Measurements from ENCODE around the gene CIAO2B. TPM values are rescaled to one million over a fixed set of nuclear protein-coding genes. Genes with fewer than 3 reads are reported as not detected.

The CIAO2B gene
- total and polyA plus RNA-seq, 11 donors, result 103 to 669 (median 129) TPM

DNA sequence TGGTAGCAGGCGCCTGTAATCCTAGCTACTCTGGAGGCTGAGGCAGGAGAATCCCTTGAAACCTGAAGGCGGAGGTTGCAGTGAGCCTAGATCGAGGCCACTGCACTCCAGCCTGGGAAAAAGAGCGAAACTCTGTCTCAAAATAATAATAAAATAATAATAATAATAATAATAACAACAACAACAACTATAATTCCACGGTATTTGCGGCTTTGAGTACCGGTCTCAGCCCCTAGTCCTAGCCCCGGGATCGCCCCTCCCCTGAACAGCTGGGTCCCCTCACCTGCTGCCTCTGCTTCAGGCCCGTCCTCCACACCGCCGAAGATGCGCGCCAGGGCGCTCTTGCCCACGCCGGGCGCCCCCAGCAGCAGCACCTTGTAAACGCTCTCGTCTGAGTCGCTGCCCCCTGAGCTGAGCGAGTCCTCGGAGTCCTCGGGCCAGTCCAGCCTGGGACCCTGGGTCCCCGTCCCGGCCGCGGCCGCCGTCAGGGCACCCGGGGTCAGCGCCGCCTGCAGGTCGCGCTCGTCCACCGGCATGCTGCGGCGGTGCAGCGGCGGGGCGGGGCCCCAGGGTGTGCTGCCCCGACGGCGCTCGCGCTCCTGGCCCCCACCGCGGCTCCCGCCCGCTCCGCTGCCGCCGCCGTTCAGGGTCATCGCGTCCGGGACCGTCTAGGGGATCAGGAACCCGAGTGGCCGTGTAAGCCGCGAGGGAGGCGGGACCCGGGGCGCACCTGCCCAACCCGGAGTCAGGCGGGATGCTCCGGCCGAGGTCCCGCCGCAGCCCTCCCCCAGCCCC, 9.5 kb downstream of the CIAO2B start:
- ATAC-seq, result peak in 2 of 4 donors; percentile 1 to 25
- Histone ChIP-seq H3K4me1 (peaks cover 0 to 70% (median 32%) of the 10 kb centered on the region in 12 donors), H3K4me3 (peak overlapping the region; percentile 48 to 94 (median 68)), H3K27ac (peak overlapping the region; percentile 80 to 99 (median 93)), H3K36me3 (peaks cover 0 to 23% (median 0%) of the 10 kb centered on the region in 9 donors), H3K27me3 (peaks cover 0 to 39% (median 0%) of the 10 kb centered on the region in 9 donors), H3K9me3 (no peaks in the 10 kb centered on the region)
- DNase-seq, result peak in 4 of 5 donors; percentile 57 to 75 (median 70)
- 5 to 19% (median 11%) methylated on average over 15 to 72 of the region's 72 CpGs for WGBS, 4 donors
- intact Hi-C loops (cut with DNase I), result loop anchor here in 5 of 10 donors (1.0 to 2.0 kb wide), 3 partner anchors 21 to 24 kb away; no protein-coding TSS in a partner anchor
- no peak for TF ChIP-seq POLR2A (IDR thresholded peaks at IDR 0.05)
- TF ChIP-seq, protein P1, sequence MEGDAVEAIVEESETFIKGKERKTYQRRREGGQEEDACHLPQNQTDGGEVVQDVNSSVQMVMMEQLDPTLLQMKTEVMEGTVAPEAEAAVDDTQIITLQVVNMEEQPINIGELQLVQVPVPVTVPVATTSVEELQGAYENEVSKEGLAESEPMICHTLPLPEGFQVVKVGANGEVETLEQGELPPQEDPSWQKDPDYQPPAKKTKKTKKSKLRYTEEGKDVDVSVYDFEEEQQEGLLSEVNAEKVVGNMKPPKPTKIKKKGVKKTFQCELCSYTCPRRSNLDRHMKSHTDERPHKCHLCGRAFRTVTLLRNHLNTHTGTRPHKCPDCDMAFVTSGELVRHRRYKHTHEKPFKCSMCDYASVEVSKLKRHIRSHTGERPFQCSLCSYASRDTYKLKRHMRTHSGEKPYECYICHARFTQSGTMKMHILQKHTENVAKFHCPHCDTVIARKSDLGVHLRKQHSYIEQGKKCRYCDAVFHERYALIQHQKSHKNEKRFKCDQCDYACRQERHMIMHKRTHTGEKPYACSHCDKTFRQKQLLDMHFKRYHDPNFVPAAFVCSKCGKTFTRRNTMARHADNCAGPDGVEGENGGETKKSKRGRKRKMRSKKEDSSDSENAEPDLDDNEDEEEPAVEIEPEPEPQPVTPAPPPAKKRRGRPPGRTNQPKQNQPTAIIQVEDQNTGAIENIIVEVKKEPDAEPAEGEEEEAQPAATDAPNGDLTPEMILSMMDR (IDR thresholded peaks at IDR 0.05), result peak in 9 of 12 donors; percentile 14 to 52 (median 39)

DNA sequence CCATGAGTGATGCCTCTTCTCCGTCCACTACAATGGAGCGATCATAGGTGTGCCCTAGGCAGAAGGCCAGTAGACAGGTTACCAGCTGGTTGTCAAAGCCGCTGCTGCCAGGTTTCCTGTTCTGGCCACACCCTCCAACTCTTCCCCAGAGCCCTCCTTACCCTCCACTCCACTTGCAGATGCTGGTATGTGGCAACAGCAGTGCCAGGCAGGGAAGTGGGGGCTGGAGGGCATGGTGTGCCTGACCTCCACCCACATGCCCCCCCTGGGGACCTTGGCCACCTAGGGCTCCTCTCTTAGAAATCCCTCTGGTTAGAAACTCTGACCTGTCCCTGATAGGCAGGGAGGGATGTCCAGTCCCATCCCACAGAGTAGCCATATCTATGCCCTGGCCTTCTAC, 10.3 kb downstream of the CIAO2B start:
- Histone ChIP-seq H3K27ac (peak overlapping the region; percentile 80 to 99 (median 93)), H3K27me3 (peaks cover 0 to 39% (median 0%) of the 10 kb centered on the region in 9 donors), H3K9me3 (no peaks in the 10 kb centered on the region), H3K36me3 (peaks cover 0 to 23% (median 0%) of the 10 kb centered on the region in 9 donors), H3K4me3 (peak overlapping the region; percentile 48 to 94 (median 68)), H3K4me1 (peaks cover 0 to 78% (median 36%) of the 10 kb centered on the region in 12 donors)
- TF ChIP-seq, protein P1 (IDR thresholded peaks at IDR 0.05), result no peak
- no peak for TF ChIP-seq POLR2A (IDR thresholded peaks at IDR 0.05)
- intact Hi-C loops (cut with DNase I), result loop anchor here in 3 of 10 donors (1.0 to 2.0 kb wide), 3 partner anchors 21 to 23 kb away; no protein-coding TSS in a partner anchor
- 25 to 40% (median 32%) methylated on average over 3 of the region's 3 CpGs for WGBS, 4 donors
- peak in 1 of 4 donors; percentile 0 for ATAC-seq
- peak in 1 of 5 donors; percentile 63 for DNase-seq

DNA sequence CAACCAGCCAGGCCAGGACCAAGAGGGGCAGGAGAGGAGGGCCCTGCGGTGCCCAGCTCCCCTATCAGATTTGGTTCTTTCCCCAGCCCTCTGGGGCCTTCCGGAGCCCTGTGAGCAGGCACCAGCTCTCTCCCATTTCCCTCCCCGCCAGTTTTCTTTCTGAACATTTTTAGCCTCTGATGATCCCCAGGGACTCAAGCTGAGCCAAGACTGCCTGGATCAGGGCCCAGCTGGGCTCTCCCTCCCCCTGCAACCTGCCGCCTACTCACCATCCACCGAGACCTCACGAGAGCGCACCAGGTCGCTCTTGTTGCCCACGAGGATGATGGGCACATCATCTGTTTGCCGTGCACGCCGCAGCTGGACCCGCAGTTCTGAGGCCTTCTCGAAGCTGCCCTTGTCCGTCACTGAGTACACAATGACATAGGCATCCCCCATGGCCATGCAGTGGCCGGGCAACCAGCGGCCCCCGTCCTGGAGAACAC, 10.9 kb downstream of the CIAO2B start:
- intact Hi-C loops (cut with DNase I), result loop anchor here in 1 of 10 donors (1.0 kb wide), 1 partner anchor 20 kb away; no protein-coding TSS in a partner anchor
- Histone ChIP-seq H3K4me1 (peaks cover 0 to 78% (median 34%) of the 10 kb centered on the region in 12 donors), H3K36me3 (peaks cover 0 to 23% (median 0%) of the 10 kb centered on the region in 9 donors), H3K27ac (peak overlapping the region; percentile 80 to 99 (median 93)), H3K4me3 (peak overlapping the region; percentile 48 to 94 (median 68)), H3K27me3 (peaks cover 0 to 39% (median 0%) of the 10 kb centered on the region in 9 donors), H3K9me3 (no peaks in the 10 kb centered on the region)
- DNase-seq, result peak in 4 of 5 donors; percentile 74 to 78 (median 76)
- peak in 3 of 4 donors; percentile 20 to 48 (median 34) for ATAC-seq
- WGBS, 4 donors, result 24 to 36% (median 29%) methylated on average over 15 to 18 of the region's 18 CpGs
- TF ChIP-seq POLR2A (IDR thresholded peaks at IDR 0.05), result no peak
- TF ChIP-seq, protein P1 (IDR thresholded peaks at IDR 0.05), result no peak
